ENCODE measurements around the gene ARF4.

DNA sequence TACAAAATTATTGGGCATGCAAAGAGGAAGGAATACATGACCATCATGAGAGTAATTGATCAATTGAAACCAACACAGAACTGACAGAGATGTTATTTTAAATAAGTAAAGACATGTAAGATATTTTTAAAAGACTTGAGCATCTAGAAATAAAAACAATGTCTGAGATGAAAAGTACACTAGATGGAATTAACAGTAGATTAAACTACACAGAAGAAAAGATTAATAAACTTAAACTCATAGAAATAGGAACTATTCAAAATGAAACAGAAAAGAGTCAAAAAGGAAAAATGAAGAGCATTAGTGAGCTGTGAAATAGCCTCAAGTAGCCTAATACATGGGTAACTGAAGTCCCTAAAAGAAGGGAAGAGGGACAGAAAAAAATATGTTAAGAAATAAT lies 8.5 kb upstream of the ARF4 start:
- TF ChIP-seq CTCF (IDR thresholded peaks at IDR 0.05) = no peak
- TF ChIP-seq POLR2AphosphoS5 (IDR thresholded peaks at IDR 0.05) = no peak
- no peak for TF ChIP-seq POLR2A (IDR thresholded peaks at IDR 0.05)
- TF ChIP-seq EP300 (IDR thresholded peaks at IDR 0.05) = no peak
